Endothelial cell of umbilical vein (primary cell): ENCODE data around the gene NCAPH2.

ENCODE experiments used
- CTCF ChIP-seq, 2 donors: IDR thresholded peaks; 1 replicate in 1 of 2; 2 replicates in 1 of 2; pipeline ENCODE4 v1.5.1; 2011; ENCODE audit warnings: low read length in 2 of 2, mild to moderate bottlenecking in 2 of 2, moderate library complexity in 2 of 2, control low read depth in 1 of 2, inconsistent platforms in 1 of 2, low read depth in 1 of 2; ENCODE audit not compliant: insufficient read depth in 1 of 2; ENCODE audit errors: extremely low read depth in 1 of 2
- EZH2 ChIP-seq: IDR thresholded peaks from 2 replicates; pipeline ENCODE4 v1.6.1; 2012; ENCODE audit warnings: borderline replicate concordance, low read depth, mild to moderate bottlenecking, moderate library complexity, low read length, inconsistent platforms; ENCODE audit not compliant: severe bottlenecking
- FOS ChIP-seq: IDR thresholded peaks from 2 replicates; pipeline ENCODE4 v1.6.1; 2011; ENCODE audit warnings: mild to moderate bottlenecking, low read length, moderate library complexity, borderline replicate concordance; ENCODE audit not compliant: insufficient read depth
- GATA2 ChIP-seq: IDR thresholded peaks from 2 replicates; pipeline ENCODE4 v1.7.0; 2011; ENCODE audit warnings: low read depth, mild to moderate bottlenecking, moderate library complexity, mixed read lengths, low read length; ENCODE audit not compliant: insufficient read length, insufficient read depth
- JUN ChIP-seq: IDR thresholded peaks from 2 replicates; pipeline ENCODE4 v1.6.1; 2011; ENCODE audit warnings: borderline replicate concordance, low read depth; ENCODE audit not compliant: insufficient read length, insufficient read depth
- MAX ChIP-seq: IDR thresholded peaks from 2 replicates; pipeline ENCODE4 v1.6.1; 2011; ENCODE audit not compliant: insufficient read depth, insufficient read length
- MYC ChIP-seq: IDR thresholded peaks from one replicate; pipeline ENCODE4 v1.6.1; 2011; ENCODE audit warnings: mild to moderate bottlenecking, low read depth, low read length
- POLR2A ChIP-seq: IDR thresholded peaks from 2 replicates; pipeline ENCODE4 v1.6.1; 2012; ENCODE audit warnings: low read depth, mild to moderate bottlenecking, control low read depth, low read length
- POLR2AphosphoS5 ChIP-seq: IDR thresholded peaks from 2 replicates; pipeline ENCODE4 v1.6.1; 2012; ENCODE audit warnings: low read depth, mild to moderate bottlenecking, control low read depth, low read length, moderate library complexity; ENCODE audit not compliant: insufficient read depth

GRCh38 chr22:50527921-50528681, 20.1 kb downstream of the NCAPH2 start:
- TF ChIP-seq POLR2AphosphoS5: no peak
- no peak for TF ChIP-seq JUN
- TF ChIP-seq MAX: no peak
- no peak for TF ChIP-seq CTCF (IDR thresholded peaks at IDR 0.05; ENCODE audit: extremely low read depth in 1 of 2, insufficient read depth in 1 of 2, low read depth in 1 of 2, low read length in 2 of 2)
- TF ChIP-seq EZH2: no peak
- no peak for TF ChIP-seq POLR2A
- no peak for TF ChIP-seq FOS
- no peak for TF ChIP-seq GATA2
- TF ChIP-seq MYC: no peak
